A673 (cell line): ENCODE results near the gene ACTMAP. TPM values are rescaled to one million over a fixed set of nuclear protein-coding genes. Genes with fewer than 3 reads are reported as not detected.

Source experiments
- BruUV-seq: library from RNA; stranded (reverse); fragments of 400-500 nt; replicated peaks from 2 replicates; lab custom pipeline; 2021; lab: Mats Ljungman, UMichigan
- CTCF ChIA-PET: fragments of 300-600 bp; sonication (Branson Sonifier 250); formaldehyde crosslinking; loops from one replicate; lab custom pipeline; 2022; ENCODE audit warnings: antibody characterized with exemption; lab: Charles Lee
- POLR2A ChIA-PET: fragments of 300-600 bp; sonication (Branson Sonifier 250); formaldehyde crosslinking; loops from one replicate; lab custom pipeline; 2022; ENCODE audit warnings: antibody characterized with exemption; ENCODE audit not compliant: low non-redundant PET; lab: Charles Lee
- DNase-seq: peaks from one replicate; pipeline ENCODE4 v3.0.0-alpha.2; 2015; ENCODE audit warnings: low spot score
- H3K27ac ChIP-seq: fragments of 200-600 bp; sonication (generic); 2 replicates; pipeline ENCODE4 v1.5.1; 2016; ENCODE audit warnings: mixed run types, low read depth, mild to moderate bottlenecking, mixed read lengths, antibody characterized with exemption, low read length; ENCODE audit not compliant: poor library complexity, severe bottlenecking
- H3K27me3 ChIP-seq: fragments of 200-600 bp; sonication (generic); replicated peaks from 2 replicates; pipeline ENCODE4 v1.6.1; 2017; ENCODE audit warnings: mixed run types, low read depth, mild to moderate bottlenecking, mixed read lengths, antibody characterized with exemption, low read length; ENCODE audit not compliant: insufficient read depth, poor library complexity
- H3K36me3 ChIP-seq: fragments of 200-600 bp; sonication (generic); 2 replicates; pipeline ENCODE4 v1.6.1; 2016; ENCODE audit warnings: mixed run types, mild to moderate bottlenecking, mixed read lengths, antibody characterized with exemption, low read length; ENCODE audit not compliant: insufficient read depth, poor library complexity, severe bottlenecking
- H3K4me1 ChIP-seq: fragments of 200-600 bp; sonication (generic); 2 replicates; pipeline ENCODE4 v1.6.1; 2017; ENCODE audit warnings: mixed run types, mild to moderate bottlenecking, mixed read lengths, antibody characterized with exemption, low read length; ENCODE audit not compliant: insufficient read depth, poor library complexity, severe bottlenecking
- H3K4me3 ChIP-seq: fragments of 200-600 bp; sonication (generic); 2 replicates; pipeline ENCODE4 v1.5.1; 2016; ENCODE audit warnings: low read depth, mixed run types, mild to moderate bottlenecking, mixed read lengths, low read length; ENCODE audit not compliant: poor library complexity, severe bottlenecking
- H3K9me3 ChIP-seq: fragments of 200-600 bp; sonication (generic); 2 replicates; pipeline ENCODE4 v1.6.1; 2016; ENCODE audit warnings: mixed run types, low read depth, mild to moderate bottlenecking, mixed read lengths, antibody characterized with exemption, low read length; ENCODE audit not compliant: poor library complexity, severe bottlenecking
- CTCF ChIP-seq: fragments of 300-800, 200-600 bp; sonication (generic); conservative IDR thresholded peaks from 2 replicates; pipeline ENCODE4 v1.5.1; 2017; ENCODE audit warnings: low read depth, mild to moderate bottlenecking, antibody characterized with exemption, low read length, moderate library complexity, mixed read lengths
- EZH2 ChIP-seq: fragments of 200-600 bp; sonication (generic); IDR thresholded peaks from 2 replicates; pipeline ENCODE4 v1.6.1; 2017; ENCODE audit warnings: borderline replicate concordance, low read depth, mild to moderate bottlenecking, mixed read lengths, antibody characterized with exemption, low read length; ENCODE audit not compliant: poor library complexity, severe bottlenecking
- intact Hi-C: fragments of 100-400 bp; cut with micrococcal nuclease; formaldehyde crosslinking; loops from one replicate; pipeline ENCODE4 v1.10.0; 2022; ENCODE audit not compliant: unreplicated experiment
- total RNA-seq: library from RNA; stranded (reverse); gene quantifications from 2 replicates; pipeline ENCODE4 v1.2.3, GENCODE V29; 2021

Gene ACTMAP
- total RNA-seq, 1 experiment from 2014 or later = 17.1 TPM

- TF ChIP-seq CTCF (no peak), EZH2 (no peak)
- intact Hi-C loops = no loop called here
- H3K27ac ChIP-seq = peak overlapping the region; percentile 96
- no TSS peak for BruUV-seq
- H3K27me3 ChIP-seq = no peaks in the 10 kb centered on the region
- peak; percentile 39 for DNase-seq
- peaks cover 17% of the 10 kb centered on the region for H3K4me1 ChIP-seq
- peak overlapping the region; percentile 94 for H3K4me3 ChIP-seq
- ChIA-PET CTCF (interaction anchor here (0.9 to 1.2 kb wide), 3 partner anchors 8 to 115 kb away, joined by 3 to 5 read pairs (median 4); no protein-coding TSS in a partner anchor), POLR2A (interaction anchor here (0.7 kb wide), 1 partner anchor 84 kb away, joined by 4 read pairs; the partner anchor contains the start of gene MIA)
- no peaks in the 10 kb centered on the region for H3K9me3 ChIP-seq
- peaks cover 3% of the 10 kb centered on the region for H3K36me3 ChIP-seq
Measured at GRCh38 chr19:40691421-40692211, 58.7 kb downstream of the ACTMAP start.

Other genes starting within 250 kb of the ACTMAP start
- gene SHKBP1, start 173.6 kb downstream of the ACTMAP start, total RNA-seq = 85.5 and 110 TPM in 2 replicates
- gene LTBP4, start 149.1 kb downstream of the ACTMAP start, total RNA-seq = 139 and 178 TPM in 2 replicates
- gene NUMBL, start 59.8 kb downstream of the ACTMAP start, total RNA-seq = 38.4 and 49.3 TPM in 2 replicates
- gene COQ8B, start 33.6 kb downstream of the ACTMAP start, total RNA-seq = 34.1 and 38.8 TPM in 2 replicates
- gene ITPKC, start 33.4 kb downstream of the ACTMAP start, total RNA-seq = 7.2 and 8.5 TPM in 2 replicates
- 167 and 179 TPM in 2 replicates for gene SNRPA, start 726 bp upstream of the ACTMAP start, total RNA-seq
- gene MIA, start 25.0 kb upstream of the ACTMAP start, total RNA-seq = 0.75 and 0.85 TPM in 2 replicates
- gene RAB4B, start 27.8 kb upstream of the ACTMAP start, total RNA-seq = 9.1 and 14.6 TPM in 2 replicates
- 105 and 113 TPM in 2 replicates for gene EGLN2, start 48.7 kb upstream of the ACTMAP start, total RNA-seq
- not detected in 2 replicates for gene CYP2A6, start 100.0 kb upstream of the ACTMAP start, total RNA-seq
- not detected in 2 replicates for gene CYP2A7, start 131.8 kb upstream of the ACTMAP start, total RNA-seq
- gene CYP2B6, start 240.8 kb upstream of the ACTMAP start, total RNA-seq = not detected in 2 replicates